HEK293T (cell line): ENCODE results near the gene ZFP69.

Experiments used
- CTCF ChIA-PET: fragments of 350-600 bp; formaldehyde crosslinking; extraction: SDS; loops from one replicate; lab custom pipeline; 2021; ENCODE audit warnings: antibody characterized with exemption, inconsistent platforms; lab: Yijun Ruan, JAX
- POLR2A ChIA-PET: fragments of 350-600 bp; formaldehyde crosslinking; extraction: SDS; loops from one replicate; lab custom pipeline; 2020; ENCODE audit warnings: antibody characterized with exemption, inconsistent platforms; lab: Yijun Ruan, JAX
- DNase-seq: peaks from one replicate; pipeline ENCODE4 v3.0.0; 2012; ENCODE audit warnings: mixed read lengths; ENCODE audit errors: extremely low spot score
- ARNT ChIP-seq: fragments of 450-650 bp; IDR thresholded peaks from 2 replicates; pipeline ENCODE4 v1.6.1; 2017; ENCODE audit warnings: mild to moderate bottlenecking
- BHLHE40 ChIP-seq: fragments of 450-650 bp; IDR thresholded peaks from 2 replicates; pipeline ENCODE4 v1.6.1; 2016; ENCODE audit warnings: mild to moderate bottlenecking, moderate library complexity, borderline replicate concordance
- CTBP1 ChIP-seq: fragments of 450-650 bp; IDR thresholded peaks from 2 replicates; pipeline ENCODE4 v1.6.1; 2016; ENCODE audit warnings: borderline replicate concordance
- ELF4 ChIP-seq: fragments of 450-650 bp; IDR thresholded peaks from 2 replicates; pipeline ENCODE4 v1.6.1; 2017; ENCODE audit warnings: antibody characterized with exemption
- FOXA1 ChIP-seq: fragments of 450-650 bp; IDR thresholded peaks from 2 replicates; pipeline ENCODE4 v1.6.1; 2016; ENCODE audit warnings: mild to moderate bottlenecking
- FOXK2 ChIP-seq: fragments of 450-650 bp; IDR thresholded peaks from 2 replicates; pipeline ENCODE4 v1.6.1; 2016; ENCODE audit warnings: mild to moderate bottlenecking
- FOXM1 ChIP-seq: fragments of 450-650 bp; IDR thresholded peaks from 2 replicates; pipeline ENCODE4 v1.6.1; 2017; ENCODE audit warnings: mild to moderate bottlenecking, borderline replicate concordance
- HDGF ChIP-seq: fragments of 450-650 bp; IDR thresholded peaks from 2 replicates; pipeline ENCODE4 v1.6.1; 2017; ENCODE audit warnings: antibody characterized with exemption, borderline replicate concordance
- L3MBTL2 ChIP-seq: fragments of 450-650 bp; conservative IDR thresholded peaks from 2 replicates; pipeline ENCODE4 v1.6.1; 2016; ENCODE audit warnings: mild to moderate bottlenecking
- LEF1 ChIP-seq: fragments of 450-650 bp; IDR thresholded peaks from 2 replicates; pipeline ENCODE4 v1.6.1; 2017; ENCODE audit warnings: mild to moderate bottlenecking, borderline replicate concordance
- NFRKB ChIP-seq: fragments of 450-650 bp; IDR thresholded peaks from 2 replicates; pipeline ENCODE4 v1.6.1; 2016; ENCODE audit warnings: mild to moderate bottlenecking, moderate library complexity
- SP1 ChIP-seq: fragments of 450-650 bp; IDR thresholded peaks from 2 replicates; pipeline ENCODE4 v1.6.1; 2017
- SUZ12 ChIP-seq: fragments of 450-650 bp; IDR thresholded peaks from 2 replicates; pipeline ENCODE4 v1.6.1; 2016; ENCODE audit warnings: mild to moderate bottlenecking
- TARDBP ChIP-seq: fragments of 450-650 bp; IDR thresholded peaks from 2 replicates; pipeline ENCODE4 v1.6.1; 2016
- ZNF384 ChIP-seq: fragments of 450-650 bp; IDR thresholded peaks from 2 replicates; pipeline ENCODE4 v1.6.1; 2016
- TF ChIP-seq, protein P1 (sequence below): fragments of 450-650 bp; IDR thresholded peaks from 2 replicates; pipeline ENCODE4 v1.6.1; 2016

ZFP69 gene

GRCh38 chr1:40454873-40455272 lies 22.2 kb upstream of the ZFP69 start:
- CTCF ChIA-PET, result no interaction called here
- TF ChIP-seq L3MBTL2, result no peak
- POLR2A ChIA-PET, result no interaction called here
- DNase-seq, result no peak

DNA sequence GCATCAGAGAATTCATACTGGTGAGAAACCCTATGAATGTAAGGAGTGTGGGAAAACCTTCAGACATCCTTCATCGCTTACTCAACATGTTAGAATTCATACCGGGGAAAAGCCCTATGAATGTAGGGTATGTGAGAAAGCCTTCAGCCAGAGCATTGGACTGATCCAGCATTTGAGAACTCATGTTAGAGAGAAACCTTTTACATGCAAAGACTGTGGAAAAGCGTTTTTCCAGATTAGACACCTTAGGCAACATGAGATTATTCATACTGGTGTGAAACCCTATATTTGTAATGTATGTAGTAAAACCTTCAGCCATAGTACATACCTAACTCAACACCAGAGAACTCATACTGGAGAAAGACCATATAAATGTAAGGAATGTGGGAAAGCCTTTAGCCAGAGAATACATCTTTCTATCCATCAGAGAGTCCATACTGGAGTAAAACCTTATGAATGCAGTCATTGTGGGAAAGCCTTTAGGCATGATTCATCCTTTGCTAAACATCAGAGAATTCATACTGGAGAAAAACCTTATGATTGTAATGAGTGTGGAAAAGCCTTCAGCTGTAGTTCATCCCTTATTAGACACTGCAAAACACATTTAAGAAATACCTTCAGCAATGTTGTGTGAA lies 14.0 kb upstream of the ZFP69 start:
- DNase-seq, result no peak
- CTCF ChIA-PET, result no interaction called here
- no peak for TF ChIP-seq SUZ12
- TF ChIP-seq ELF4, result no peak
- TF ChIP-seq, protein P1, sequence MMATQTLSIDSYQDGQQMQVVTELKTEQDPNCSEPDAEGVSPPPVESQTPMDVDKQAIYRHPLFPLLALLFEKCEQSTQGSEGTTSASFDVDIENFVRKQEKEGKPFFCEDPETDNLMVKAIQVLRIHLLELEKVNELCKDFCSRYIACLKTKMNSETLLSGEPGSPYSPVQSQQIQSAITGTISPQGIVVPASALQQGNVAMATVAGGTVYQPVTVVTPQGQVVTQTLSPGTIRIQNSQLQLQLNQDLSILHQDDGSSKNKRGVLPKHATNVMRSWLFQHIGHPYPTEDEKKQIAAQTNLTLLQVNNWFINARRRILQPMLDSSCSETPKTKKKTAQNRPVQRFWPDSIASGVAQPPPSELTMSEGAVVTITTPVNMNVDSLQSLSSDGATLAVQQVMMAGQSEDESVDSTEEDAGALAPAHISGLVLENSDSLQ, result no peak
- TF ChIP-seq FOXM1, result no peak
- no peak for TF ChIP-seq FOXA1
- no peak for TF ChIP-seq LEF1
- no peak for TF ChIP-seq L3MBTL2
- TF ChIP-seq HDGF, result no peak
- TF ChIP-seq SP1, result no peak
- TF ChIP-seq TARDBP, result no peak
- TF ChIP-seq FOXK2, result no peak
- no peak for TF ChIP-seq CTBP1
- no peak for TF ChIP-seq ZNF384
- no peak for TF ChIP-seq NFRKB
- POLR2A ChIA-PET, result interaction anchor here (1.3 kb wide), 1 partner anchor 12 kb away, joined by 5 read pairs; the partner anchor contains the start of gene ZFP69B

GRCh38 chr1:40469327-40469726 lies 7.8 kb upstream of the ZFP69 start:
- ChIA-PET POLR2A (no interaction called here), CTCF (no interaction called here)
- DNase-seq, result no peak
- TF ChIP-seq FOXM1, result no peak
- TF ChIP-seq ARNT, result no peak
- no peak for TF ChIP-seq FOXK2
- no peak for TF ChIP-seq HDGF
- TF ChIP-seq ELF4, result no peak
- no peak for TF ChIP-seq ZNF384
- TF ChIP-seq TARDBP, result no peak
- TF ChIP-seq NFRKB, result no peak
- TF ChIP-seq FOXA1, result no peak
- TF ChIP-seq SUZ12, result no peak
- no peak for TF ChIP-seq L3MBTL2
- TF ChIP-seq CTBP1, result no peak

DNA sequence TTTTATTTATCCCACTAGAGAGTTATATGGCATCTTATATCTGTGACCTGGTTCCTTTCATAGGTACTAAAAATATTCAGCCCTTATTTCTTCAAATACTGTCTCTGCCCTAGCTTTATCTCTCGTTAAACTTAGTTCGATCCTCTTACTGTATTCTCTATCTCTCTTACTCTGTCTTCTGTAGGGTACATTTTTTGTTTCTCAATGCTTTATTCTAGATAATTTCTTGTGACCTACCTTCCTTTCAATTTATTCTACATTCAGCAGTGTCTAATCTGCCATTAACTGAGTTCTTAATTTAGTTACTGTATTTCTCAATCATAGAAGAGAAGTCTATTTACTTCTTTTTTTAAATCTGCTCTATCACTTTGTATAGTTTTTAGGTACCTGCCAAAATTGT lies 1.8 kb upstream of the ZFP69 start:
- CTCF ChIA-PET, result no interaction called here
- TF ChIP-seq, protein P1, result no peak
- TF ChIP-seq BHLHE40 (no peak), TARDBP (no peak), ARNT (no peak), ZNF384 (no peak)
- POLR2A ChIA-PET, result interaction anchor here (1.8 kb wide), 1 partner anchor 25 kb away, joined by 5 read pairs; the partner anchor contains the start of gene ZFP69B
- DNase-seq, result no peak

DNA sequence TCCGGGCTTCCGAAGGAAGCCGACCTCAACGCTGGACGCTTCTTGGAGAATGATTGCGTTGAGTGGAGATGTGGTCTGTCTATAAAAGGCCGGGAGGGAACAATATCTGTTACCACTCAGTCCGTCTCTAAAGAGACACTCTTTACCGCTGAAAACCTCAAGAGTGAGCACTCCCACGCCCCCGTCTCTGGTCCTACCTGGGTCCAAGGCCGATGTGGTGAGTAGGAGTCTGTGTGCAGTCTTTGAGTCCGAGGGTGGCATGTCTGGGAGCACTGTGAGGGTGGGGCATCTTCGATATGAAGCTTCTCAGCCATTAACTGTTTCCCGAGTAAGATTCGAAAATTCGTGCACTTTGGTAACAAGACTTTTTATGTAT lies 576 bp downstream of the ZFP69 start:
- no peak for TF ChIP-seq SUZ12
- TF ChIP-seq SP1, result no peak
- TF ChIP-seq, protein P1, result no peak
- peak; percentile 35 for DNase-seq
- CTCF ChIA-PET, result no interaction called here
- POLR2A ChIA-PET, result interaction anchor here (1.3 to 3.1 kb wide), 5 partner anchors 27 to 214 kb away, joined by 3 to 30 read pairs (median 10); partner anchors contain the start of genes EXO5, NFYC, ZFP69B and ZNF684

GRCh38 chr1:40478276-40478675 lies 1.2 kb downstream of the ZFP69 start:
- POLR2A ChIA-PET, result interaction anchor here (0.6 to 3.1 kb wide), 5 partner anchors 12 to 213 kb away, joined by 3 to 30 read pairs (median 4); partner anchors contain the start of genes EXO5, NFYC and ZFP69B
- CTCF ChIA-PET, result no interaction called here
- TF ChIP-seq CTBP1, result no peak
- DNase-seq, result no peak

- DNase-seq, result no peak
- POLR2A ChIA-PET, result interaction anchor here (1.3 to 3.1 kb wide), 3 partner anchors 29 to 212 kb away, joined by 4 to 30 read pairs (median 10); partner anchors contain the start of genes EXO5, NFYC and ZFP69B
- no peak for TF ChIP-seq FOXA1
- TF ChIP-seq BHLHE40, result no peak
- no peak for TF ChIP-seq NFRKB
- no peak for TF ChIP-seq L3MBTL2
- TF ChIP-seq, protein P1, result no peak
- no peak for TF ChIP-seq FOXK2
- CTCF ChIA-PET, result no interaction called here
Measured at GRCh38 chr1:40479156-40479555, 2.1 kb downstream of the ZFP69 start.
